HL-60 (cell line): ENCODE measurements around the gene RIPOR2.

Experiments used
- POLR2AphosphoS5 ChIP-seq: IDR thresholded peaks from 2 replicates; pipeline ENCODE4 v1.6.1; 2012; ENCODE audit warnings: low read depth
- TF ChIP-seq, protein P1 (sequence below): IDR thresholded peaks from 2 replicates; pipeline ENCODE4 v1.6.1; 2012; ENCODE audit warnings: low read depth; ENCODE audit not compliant: insufficient replicate concordance

DNA sequence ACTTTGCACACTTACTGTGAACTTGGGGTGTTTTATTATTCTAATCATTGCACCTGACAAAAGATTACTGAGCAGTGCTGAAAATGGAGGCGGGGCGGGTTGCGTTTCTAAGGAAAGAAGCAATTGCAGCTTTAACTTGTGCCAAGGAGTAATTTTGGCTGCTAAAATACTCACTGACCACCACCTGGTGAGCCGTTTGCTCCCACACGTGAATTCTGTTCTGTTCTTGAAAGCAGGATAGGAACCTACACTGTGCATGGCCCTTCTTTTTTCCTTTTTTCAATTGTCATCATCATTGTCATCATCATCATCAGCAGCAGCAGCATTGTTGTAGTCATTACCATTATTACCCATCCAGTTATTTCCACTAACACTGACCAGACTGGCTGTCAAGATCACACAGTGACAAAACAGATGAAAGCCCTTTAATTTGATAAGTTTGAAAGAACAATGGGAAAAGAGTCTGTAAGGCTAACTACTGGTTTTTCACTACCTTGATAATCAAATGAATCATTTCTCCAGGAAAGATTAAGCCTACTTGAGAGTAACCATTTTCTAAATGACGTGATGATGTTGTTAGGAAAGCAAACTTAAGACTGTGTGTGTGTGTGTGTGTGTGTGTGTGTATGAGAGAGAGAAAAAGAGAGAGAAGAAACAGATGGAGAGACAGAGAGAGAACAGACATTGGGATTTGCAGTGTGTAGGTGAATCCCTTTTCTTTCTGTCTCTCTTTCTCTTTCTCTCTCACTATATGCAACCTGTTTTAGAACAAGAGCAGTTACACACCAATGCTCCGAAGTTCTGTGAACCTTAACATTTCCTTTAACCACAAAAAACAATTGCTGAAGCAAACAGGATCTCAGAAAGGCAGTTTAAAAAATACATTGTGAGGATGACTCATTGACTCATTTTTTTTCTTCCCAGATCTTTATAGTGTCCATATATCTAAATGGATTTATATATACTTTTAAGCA lies 3.8 kb downstream of the RIPOR2 start:
- TF ChIP-seq POLR2AphosphoS5: no peak
- TF ChIP-seq, protein P1, sequence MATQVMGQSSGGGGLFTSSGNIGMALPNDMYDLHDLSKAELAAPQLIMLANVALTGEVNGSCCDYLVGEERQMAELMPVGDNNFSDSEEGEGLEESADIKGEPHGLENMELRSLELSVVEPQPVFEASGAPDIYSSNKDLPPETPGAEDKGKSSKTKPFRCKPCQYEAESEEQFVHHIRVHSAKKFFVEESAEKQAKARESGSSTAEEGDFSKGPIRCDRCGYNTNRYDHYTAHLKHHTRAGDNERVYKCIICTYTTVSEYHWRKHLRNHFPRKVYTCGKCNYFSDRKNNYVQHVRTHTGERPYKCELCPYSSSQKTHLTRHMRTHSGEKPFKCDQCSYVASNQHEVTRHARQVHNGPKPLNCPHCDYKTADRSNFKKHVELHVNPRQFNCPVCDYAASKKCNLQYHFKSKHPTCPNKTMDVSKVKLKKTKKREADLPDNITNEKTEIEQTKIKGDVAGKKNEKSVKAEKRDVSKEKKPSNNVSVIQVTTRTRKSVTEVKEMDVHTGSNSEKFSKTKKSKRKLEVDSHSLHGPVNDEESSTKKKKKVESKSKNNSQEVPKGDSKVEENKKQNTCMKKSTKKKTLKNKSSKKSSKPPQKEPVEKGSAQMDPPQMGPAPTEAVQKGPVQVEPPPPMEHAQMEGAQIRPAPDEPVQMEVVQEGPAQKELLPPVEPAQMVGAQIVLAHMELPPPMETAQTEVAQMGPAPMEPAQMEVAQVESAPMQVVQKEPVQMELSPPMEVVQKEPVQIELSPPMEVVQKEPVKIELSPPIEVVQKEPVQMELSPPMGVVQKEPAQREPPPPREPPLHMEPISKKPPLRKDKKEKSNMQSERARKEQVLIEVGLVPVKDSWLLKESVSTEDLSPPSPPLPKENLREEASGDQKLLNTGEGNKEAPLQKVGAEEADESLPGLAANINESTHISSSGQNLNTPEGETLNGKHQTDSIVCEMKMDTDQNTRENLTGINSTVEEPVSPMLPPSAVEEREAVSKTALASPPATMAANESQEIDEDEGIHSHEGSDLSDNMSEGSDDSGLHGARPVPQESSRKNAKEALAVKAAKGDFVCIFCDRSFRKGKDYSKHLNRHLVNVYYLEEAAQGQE: no peak
